ENCODE results near the gene PTPRU. TPM values are rescaled to one million over a fixed set of nuclear protein-coding genes. Genes with fewer than 3 reads are reported as not detected.
A peak's percentile ranks its signal among the peaks of the same experiment; 100 is the strongest.
"Not testable (repeated sequence)": the region's sequence is repeated elsewhere in the genome, so short reads cannot be mapped to it uniquely, and the experiment has no call there.

The PTPRU gene
- total RNA-seq, 1 experiment from 2014 or later: 35.5 TPM

GRCh38 chr1:29303201-29304024 is 67.1 kb downstream of the PTPRU start:
- no peak for DNase-seq (ENCODE audit: low spot score)
- in situ Hi-C loops (cut with HindIII; ENCODE audit: low sequenced_read_pairs): no loop called here

- DNase-seq (ENCODE audit: low spot score): no peak
- in situ Hi-C loops (cut with HindIII; ENCODE audit: low sequenced_read_pairs): no loop called here
These were observed 67.8 kb downstream of the PTPRU start for GRCh38 chr1:29304025-29304684.

- DNase-seq (ENCODE audit: low spot score): no peak
- in situ Hi-C loops (cut with HindIII; ENCODE audit: low sequenced_read_pairs): no loop called here
These were observed 69.6 kb downstream of the PTPRU start for GRCh38 chr1:29305943-29306342.

DNA sequence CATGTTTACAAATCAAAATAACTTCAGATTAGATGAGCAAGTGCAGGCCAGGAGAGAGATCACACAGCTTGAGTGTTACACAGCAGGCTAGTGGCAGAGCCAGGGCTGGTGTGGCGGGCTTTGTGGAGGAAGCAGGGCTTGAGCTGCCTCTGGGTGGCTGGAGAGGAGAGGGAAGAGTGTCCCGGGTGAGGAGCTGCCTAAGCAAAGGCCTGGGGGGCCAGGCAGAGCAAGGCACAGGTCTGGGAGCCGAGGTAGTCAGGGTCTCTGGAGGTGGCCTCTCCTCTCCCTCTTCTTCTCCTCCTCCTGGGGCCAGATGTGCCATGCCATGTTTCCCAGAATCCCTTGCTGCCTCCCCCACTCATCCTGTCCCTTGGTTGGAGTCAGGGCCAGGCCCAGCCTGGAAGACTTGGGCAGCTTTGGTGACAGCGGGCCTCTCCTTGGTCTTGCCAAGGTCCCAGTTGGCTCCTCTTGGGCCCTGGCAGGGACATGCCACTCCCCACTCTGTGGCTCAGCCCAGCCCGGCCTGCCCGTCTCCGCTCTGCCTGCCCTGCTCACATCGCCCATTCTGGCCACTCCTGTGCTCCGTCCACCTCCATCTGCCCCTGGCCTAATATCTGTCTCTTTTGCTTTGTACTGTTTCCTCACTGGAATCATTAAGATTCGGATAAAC is 70.3 kb downstream of the PTPRU start:
- in situ Hi-C loops (cut with HindIII; ENCODE audit: low sequenced_read_pairs): no loop called here
- peak; percentile 82 for DNase-seq (ENCODE audit: low spot score)

DNA sequence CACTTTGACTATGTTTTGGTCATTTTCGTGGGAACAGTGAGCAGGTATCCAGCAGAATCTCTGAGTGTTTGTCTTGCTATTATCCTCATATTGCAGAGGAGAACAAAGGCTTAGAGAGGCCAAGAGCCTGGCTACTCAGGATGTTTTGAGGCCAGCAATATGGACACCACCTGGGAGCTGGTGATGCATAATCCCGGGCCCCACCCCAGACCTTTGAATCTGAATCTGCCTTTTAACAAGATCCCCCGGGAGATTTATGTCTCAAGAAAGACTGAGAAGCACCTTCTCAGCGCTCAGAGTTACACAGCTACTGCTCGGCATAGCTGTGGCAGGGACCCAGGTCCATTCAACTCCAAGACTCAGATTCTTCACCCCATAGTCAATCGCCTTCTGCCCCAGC is 72.8 kb downstream of the PTPRU start:
- DNase-seq (ENCODE audit: low spot score): no peak
- in situ Hi-C loops (cut with HindIII; ENCODE audit: low sequenced_read_pairs): no loop called here

DNA sequence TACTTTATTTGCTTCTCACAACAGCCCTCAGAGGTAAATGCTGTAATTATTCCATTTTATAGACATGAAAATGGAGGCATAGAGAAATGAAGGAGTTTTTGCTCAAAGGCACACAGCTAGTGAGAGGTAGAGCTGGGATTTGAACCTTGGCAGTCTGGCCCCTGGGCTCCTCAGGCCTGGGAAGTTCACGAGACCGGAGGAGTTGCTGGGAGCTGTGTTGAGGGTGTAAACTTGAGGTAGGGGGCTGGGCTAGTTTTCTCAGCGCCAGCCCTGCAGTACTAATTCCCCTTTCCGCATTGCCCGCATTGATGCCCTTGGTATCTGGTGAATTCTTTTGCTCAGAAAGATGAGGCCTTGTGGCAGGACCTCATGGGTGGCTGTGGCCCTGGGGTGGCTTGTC is 73.3 kb downstream of the PTPRU start:
- in situ Hi-C loops (cut with HindIII; ENCODE audit: low sequenced_read_pairs): no loop called here
- DNase-seq (ENCODE audit: low spot score): no peak

DNA sequence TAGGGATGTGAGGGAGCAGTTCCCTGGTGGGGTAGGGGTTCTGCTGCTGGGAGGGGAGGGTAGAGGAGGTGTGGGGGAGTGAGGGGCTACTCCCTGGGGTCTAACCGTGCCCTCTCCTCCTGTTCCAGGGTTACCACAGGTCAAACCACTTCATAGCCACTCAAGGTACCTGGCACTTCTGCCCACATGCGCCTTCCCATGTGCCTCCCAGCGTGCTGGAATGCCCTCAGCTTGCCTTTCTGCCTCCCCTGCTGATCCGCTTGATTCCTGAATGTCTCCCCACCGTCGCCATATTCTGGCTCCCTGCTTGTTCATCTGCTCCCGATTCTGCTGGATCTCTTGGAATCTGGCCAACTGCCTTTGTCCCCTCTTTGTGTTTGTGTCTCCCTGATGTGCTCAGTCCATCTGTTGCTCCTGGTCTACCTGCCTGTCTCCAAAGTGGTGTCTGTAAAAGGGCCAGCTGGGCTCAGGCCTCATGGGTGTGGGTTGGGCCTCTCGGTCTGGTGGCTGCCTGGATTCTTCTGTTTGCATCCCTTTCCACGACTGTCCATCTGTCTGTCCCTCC is 74.4 kb downstream of the PTPRU start:
- in situ Hi-C loops (cut with HindIII; ENCODE audit: low sequenced_read_pairs): no loop called here
- DNase-seq (ENCODE audit: low spot score): peak; percentile 72

DNA sequence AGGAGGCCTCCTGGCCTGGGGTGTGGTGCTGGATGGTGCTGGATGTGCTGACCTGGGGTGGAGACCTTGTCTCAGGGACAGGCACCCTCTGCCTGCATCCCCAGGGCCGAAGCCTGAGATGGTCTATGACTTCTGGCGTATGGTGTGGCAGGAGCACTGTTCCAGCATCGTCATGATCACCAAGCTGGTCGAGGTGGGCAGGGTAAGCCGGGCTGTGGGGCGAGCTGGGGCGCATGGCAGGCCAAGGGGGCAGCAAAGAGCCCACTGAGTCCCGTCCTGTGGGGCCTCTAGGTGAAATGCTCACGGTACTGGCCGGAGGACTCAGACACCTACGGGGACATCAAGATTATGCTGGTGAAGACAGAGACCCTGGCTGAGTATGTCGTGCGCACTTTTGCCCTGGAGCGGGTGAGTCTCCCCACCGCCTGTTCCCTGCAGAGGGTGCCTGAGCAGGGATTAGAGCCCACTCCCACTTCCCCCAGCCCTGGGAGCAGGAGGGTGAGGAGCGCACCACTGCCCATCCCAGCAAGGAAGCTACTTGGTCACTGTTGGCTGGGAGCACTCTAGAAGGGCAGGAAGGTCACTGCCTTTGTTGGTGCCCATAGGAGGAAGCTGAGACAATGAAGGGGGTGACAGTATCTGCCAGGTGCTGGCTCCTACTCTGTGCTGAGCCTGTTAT is 75.2 kb downstream of the PTPRU start:
- DNase-seq (ENCODE audit: low spot score): no peak
- in situ Hi-C loops (cut with HindIII; ENCODE audit: low sequenced_read_pairs): no loop called here

DNA sequence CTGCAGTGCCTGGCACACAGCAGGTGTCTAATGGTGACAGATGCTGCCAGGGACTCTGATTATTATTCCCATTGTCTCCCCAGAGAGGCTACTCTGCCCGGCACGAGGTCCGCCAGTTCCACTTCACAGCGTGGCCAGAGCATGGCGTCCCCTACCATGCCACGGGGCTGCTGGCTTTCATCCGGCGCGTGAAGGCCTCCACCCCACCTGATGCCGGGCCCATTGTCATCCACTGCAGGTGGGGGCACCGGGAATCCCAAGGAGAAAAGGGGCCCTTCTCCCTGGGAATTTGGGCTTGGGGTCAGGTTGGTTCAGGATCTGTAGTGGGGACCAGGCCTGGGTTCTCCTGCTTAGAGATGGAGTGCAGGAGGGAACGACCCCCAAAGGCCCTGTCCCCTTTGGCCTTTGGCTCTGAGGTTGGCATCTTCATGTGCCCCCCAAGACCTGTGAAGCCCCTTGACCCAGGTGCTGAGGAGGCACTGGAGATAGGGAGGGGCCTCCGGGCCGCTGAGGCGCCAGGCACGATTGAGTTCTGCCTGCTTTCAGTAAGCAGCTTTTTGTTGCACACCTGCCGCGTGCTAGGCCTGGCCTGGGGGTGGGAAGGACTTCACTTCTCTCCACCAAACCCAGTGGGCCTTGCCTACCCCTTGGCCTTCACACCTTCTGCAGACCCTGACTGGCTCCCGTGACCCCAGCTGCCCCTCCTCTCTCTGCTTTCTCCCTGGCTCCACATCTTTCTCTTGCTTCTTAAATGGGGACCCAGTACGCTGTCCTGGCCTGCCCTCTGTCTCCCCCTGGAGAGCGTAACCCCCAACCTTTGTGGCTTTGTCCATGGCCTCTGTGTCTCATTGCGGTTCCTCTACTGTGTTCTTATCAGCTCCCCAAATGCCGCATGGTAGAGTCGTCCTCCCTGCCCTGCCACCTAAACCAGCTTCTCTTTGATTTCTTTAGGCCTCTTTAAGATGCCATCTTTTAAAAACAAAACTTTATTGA is 76.4 kb downstream of the PTPRU start:
- no peak for DNase-seq (ENCODE audit: low spot score)
- in situ Hi-C loops (cut with HindIII; ENCODE audit: low sequenced_read_pairs): no loop called here

GRCh38 chr1:29314685-29315084 is 78.4 kb downstream of the PTPRU start:
- DNase-seq (ENCODE audit: low spot score); in situ Hi-C loops (cut with HindIII; ENCODE audit: low sequenced_read_pairs): not testable (repeated sequence)

DNA sequence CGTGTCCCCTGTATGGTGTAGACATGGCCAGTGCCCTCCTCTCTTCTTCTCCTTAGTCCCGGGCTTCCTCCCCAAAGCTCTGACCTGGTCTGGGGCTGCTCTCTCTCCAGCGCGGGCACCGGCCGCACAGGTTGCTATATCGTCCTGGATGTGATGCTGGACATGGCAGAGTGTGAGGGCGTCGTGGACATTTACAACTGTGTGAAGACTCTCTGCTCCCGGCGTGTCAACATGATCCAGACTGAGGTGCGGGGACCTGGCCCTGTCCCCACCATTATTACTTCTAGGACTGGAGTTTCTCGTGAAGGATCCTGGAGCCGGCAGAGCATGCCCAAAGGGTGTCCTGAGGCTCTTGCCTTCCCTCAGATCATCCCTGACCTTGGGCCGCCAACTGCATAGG is 78.9 kb downstream of the PTPRU start:
- in situ Hi-C loops (cut with HindIII; ENCODE audit: low sequenced_read_pairs): no loop called here

GRCh38 chr1:29315876-29316275 is 79.6 kb downstream of the PTPRU start:
- in situ Hi-C loops (cut with HindIII; ENCODE audit: low sequenced_read_pairs): no loop called here
- no peak for DNase-seq (ENCODE audit: low spot score)

More for the DNA sequence above, 78.9 kb downstream of the PTPRU start:
- no peak for DNase-seq (ENCODE audit: low spot score)

GRCh38 chr1:29317063-29317915 is 81.0 kb downstream of the PTPRU start:
- DNase-seq (ENCODE audit: low spot score): no peak
- in situ Hi-C loops (cut with HindIII; ENCODE audit: low sequenced_read_pairs): no loop called here

- no peak for DNase-seq (ENCODE audit: low spot score)
- in situ Hi-C loops (cut with HindIII; ENCODE audit: low sequenced_read_pairs): no loop called here
These were observed 81.7 kb downstream of the PTPRU start for GRCh38 chr1:29317916-29318530.

DNA sequence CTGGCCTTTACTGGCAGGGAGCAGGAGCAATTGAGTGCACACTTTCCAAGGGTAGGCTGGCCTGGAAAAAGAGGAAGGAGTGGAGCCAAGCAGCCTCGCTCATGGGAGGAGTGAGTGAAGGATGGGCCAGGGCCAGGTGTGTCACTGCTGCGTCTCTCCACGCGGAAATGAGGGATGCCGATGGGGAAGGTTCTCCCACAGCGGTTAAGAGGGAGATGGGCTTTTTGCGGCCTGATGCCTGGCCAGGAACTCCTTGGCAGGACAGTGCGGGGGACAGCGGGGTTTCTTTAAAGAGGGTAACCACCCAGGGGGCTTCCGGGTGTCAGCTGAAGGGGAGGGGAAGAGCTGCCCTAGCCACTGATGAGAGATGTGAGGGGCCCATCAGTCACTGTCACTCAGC is 82.4 kb downstream of the PTPRU start:
- DNase-seq (ENCODE audit: low spot score): no peak
- in situ Hi-C loops (cut with HindIII; ENCODE audit: low sequenced_read_pairs): no loop called here

DNA sequence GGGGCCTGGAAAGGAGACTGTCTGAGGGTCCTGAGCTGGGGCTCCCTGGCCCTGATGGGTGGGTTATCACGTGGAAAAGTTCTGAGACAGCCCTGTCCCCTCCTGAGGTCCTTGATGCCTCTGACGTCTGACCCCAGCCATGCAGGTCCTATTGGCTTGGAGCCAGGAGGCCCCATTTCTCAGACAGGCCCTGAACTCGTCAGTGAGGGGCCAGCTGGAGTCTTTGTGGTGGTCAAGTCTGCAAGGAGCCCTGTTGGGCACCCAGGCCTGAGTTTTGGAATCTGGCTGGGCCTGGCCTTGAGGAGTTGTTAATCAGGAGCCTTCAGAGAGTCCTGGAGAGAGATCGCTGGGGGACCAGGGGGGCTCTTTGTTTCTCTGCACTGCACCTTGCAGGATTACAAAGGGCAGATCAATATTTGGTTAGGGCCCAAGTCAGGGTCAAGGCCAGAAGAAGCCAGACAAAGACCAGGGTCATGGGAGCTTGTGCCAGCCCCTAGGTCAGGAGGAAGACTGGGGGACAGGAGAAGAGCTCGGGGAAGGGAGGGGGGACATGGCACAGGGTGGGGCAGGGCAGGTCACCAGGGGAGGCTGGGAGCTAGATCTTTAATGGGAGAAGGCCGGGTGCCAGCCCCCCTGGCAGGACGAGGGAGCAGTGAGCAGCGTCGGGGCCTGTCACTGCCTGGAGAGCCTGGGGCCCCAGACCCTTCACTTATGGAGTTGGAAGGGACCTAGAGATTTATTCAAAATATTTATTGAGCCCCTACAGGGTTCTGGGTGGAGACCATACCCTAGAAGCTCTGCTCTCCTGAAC is 83.2 kb downstream of the PTPRU start:
- DNase-seq (ENCODE audit: low spot score): no peak
- in situ Hi-C loops (cut with HindIII; ENCODE audit: low sequenced_read_pairs): no loop called here
